ENCODE results near the gene PLSCR3. TPM values are rescaled to one million over a fixed set of nuclear protein-coding genes. Genes with fewer than 3 reads are reported as not detected.

PLSCR3 gene
- total RNA-seq, 1 donor from 2014 or later, result 9.0 TPM

DNA sequence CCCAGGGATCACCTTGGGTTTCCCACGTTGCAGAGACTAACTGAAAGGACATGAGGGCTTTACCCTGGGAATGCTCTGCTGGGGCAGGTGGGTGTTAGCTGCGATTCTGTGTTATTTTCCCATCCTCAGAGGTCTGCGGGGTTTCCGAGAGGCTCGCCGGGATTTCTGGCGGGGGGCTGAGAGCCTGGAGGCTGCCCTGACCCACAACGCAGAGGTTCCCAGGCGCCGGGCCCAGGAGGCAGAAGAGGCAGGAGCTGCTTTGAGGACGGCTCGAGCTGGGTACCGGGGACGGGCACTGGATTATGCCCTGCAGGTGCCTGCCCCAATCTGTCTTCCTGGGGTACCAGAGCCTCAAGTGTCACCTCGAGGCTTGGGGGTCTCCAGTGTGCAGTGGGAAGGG is 51.1 kb downstream of the PLSCR3 start:
- FAIRE-seq, result no peak
- peaks cover 1% of the 10 kb centered on the region for H3K27me3 ChIP-seq (ENCODE audit: control insufficient read depth, insufficient read depth, low read length)
- no peaks in the 10 kb centered on the region for H3K36me3 ChIP-seq (ENCODE audit: control insufficient read depth, insufficient read depth, low read length)
- TF ChIP-seq, protein P1, sequence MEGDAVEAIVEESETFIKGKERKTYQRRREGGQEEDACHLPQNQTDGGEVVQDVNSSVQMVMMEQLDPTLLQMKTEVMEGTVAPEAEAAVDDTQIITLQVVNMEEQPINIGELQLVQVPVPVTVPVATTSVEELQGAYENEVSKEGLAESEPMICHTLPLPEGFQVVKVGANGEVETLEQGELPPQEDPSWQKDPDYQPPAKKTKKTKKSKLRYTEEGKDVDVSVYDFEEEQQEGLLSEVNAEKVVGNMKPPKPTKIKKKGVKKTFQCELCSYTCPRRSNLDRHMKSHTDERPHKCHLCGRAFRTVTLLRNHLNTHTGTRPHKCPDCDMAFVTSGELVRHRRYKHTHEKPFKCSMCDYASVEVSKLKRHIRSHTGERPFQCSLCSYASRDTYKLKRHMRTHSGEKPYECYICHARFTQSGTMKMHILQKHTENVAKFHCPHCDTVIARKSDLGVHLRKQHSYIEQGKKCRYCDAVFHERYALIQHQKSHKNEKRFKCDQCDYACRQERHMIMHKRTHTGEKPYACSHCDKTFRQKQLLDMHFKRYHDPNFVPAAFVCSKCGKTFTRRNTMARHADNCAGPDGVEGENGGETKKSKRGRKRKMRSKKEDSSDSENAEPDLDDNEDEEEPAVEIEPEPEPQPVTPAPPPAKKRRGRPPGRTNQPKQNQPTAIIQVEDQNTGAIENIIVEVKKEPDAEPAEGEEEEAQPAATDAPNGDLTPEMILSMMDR (IDR thresholded peaks at IDR 0.05; ENCODE audit: insufficient read depth, low read length, severe bottlenecking), result no peak
- DNase-seq (ENCODE audit: low read depth), result no peak
- H3K4me3 ChIP-seq (ENCODE audit: low read depth, low read length), result no peak overlapping the region

DNA sequence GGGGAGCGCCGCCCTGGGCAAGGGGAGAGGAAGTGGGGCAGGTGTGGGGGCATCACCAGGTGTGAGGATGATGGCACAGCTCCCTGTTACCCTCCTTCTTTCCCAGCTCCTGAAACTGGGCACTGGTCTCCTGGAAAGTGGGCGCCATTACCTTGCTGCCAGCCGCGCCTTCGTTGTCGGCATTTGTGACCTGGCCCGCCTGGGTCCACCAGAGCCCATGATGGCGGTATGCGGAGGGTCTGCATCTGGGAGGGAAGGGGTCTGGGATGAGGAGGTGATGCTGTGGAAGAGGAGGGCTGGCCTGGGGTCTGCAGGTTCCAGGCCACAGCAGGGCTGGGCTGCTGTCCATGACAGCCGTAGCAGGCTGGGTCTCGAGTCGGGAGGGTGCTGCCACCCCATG is 52.5 kb downstream of the PLSCR3 start:
- DNase-seq (ENCODE audit: low read depth) (no peak), FAIRE-seq (no peak)

DNA sequence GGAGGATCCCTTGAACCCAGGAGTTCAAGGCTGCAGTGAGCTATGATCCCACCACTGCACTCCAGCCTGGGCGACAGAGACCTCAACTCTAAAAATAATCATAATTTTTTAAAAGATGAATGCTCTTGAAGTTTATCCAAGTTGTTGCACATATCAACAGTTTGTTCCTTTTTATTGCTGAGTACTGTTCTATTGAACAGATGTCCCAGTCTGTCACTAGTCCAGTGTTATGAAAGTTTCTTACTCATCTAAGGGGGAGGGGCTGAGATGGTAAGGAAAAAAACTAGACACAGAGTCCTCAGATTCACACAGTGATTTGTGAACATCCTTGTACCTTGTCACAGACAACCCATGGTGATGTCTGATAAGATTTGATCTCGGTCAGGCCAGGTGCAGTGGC is 54.1 kb downstream of the PLSCR3 start:
- peaks cover 1% of the 10 kb centered on the region for H3K27me3 ChIP-seq (ENCODE audit: control insufficient read depth, insufficient read depth, low read length)
- H3K4me3 ChIP-seq (ENCODE audit: low read depth, low read length), result no peak overlapping the region
- FAIRE-seq (no peak), DNase-seq (ENCODE audit: low read depth) (no peak)
- TF ChIP-seq, protein P1 (IDR thresholded peaks at IDR 0.05; ENCODE audit: insufficient read depth, low read length, severe bottlenecking), result no peak
- no peaks in the 10 kb centered on the region for H3K36me3 ChIP-seq (ENCODE audit: control insufficient read depth, insufficient read depth, low read length)

More for the DNA sequence above, 52.5 kb downstream of the PLSCR3 start:
- Histone ChIP-seq H3K4me3 (ENCODE audit: low read depth, low read length) (no peak overlapping the region), H3K27me3 (ENCODE audit: control insufficient read depth, insufficient read depth, low read length) (peaks cover 1% of the 10 kb centered on the region), H3K36me3 (ENCODE audit: control insufficient read depth, insufficient read depth, low read length) (no peaks in the 10 kb centered on the region)
- TF ChIP-seq, protein P1 (IDR thresholded peaks at IDR 0.05; ENCODE audit: insufficient read depth, low read length, severe bottlenecking), result no peak

Other genes starting within 250 kb of the PLSCR3 start
- under 0.01 and 0.38 TPM in 2 replicates for gene ASGR1, start 215.2 kb downstream of the PLSCR3 start, total RNA-seq
- 1.8 and 1.9 TPM in 2 replicates for gene DLG4, start 174.7 kb downstream of the PLSCR3 start, total RNA-seq
- gene ACADVL, start 174.6 kb downstream of the PLSCR3 start, total RNA-seq, result 216 and 277 TPM in 2 replicates
- 52.1 and 55.3 TPM in 2 replicates for gene DVL2, start 160.0 kb downstream of the PLSCR3 start, total RNA-seq
- gene PHF23, start 155.1 kb downstream of the PLSCR3 start, total RNA-seq, result 27.4 and 34.9 TPM in 2 replicates
- 50.8 and 64.3 TPM in 2 replicates for gene GABARAP, start 152.1 kb downstream of the PLSCR3 start, total RNA-seq
- 17.6 and 25.3 TPM in 2 replicates for gene CTDNEP1, start 142.8 kb downstream of the PLSCR3 start, total RNA-seq
- 16.5 and 20.0 TPM in 2 replicates for gene ELP5, start 142.3 kb downstream of the PLSCR3 start, total RNA-seq
- gene CLDN7, start 132.0 kb downstream of the PLSCR3 start, total RNA-seq, result 546 and 850 TPM in 2 replicates
- under 0.01 and 0.13 TPM in 2 replicates for gene SLC2A4, start 112.8 kb downstream of the PLSCR3 start, total RNA-seq
- gene YBX2, start 99.9 kb downstream of the PLSCR3 start, total RNA-seq, result 0.26 and 1.0 TPM in 2 replicates
- gene EIF5A, start 86.9 kb downstream of the PLSCR3 start, total RNA-seq, result 653 and 709 TPM in 2 replicates
- 22.4 and 35.7 TPM in 2 replicates for gene GPS2, start 79.2 kb downstream of the PLSCR3 start, total RNA-seq
- 14.7 and 17.7 TPM in 2 replicates for gene NEURL4, start 65.2 kb downstream of the PLSCR3 start, total RNA-seq
- 0.26 and 4.2 TPM in 2 replicates for gene ACAP1, start 58.0 kb downstream of the PLSCR3 start, total RNA-seq
- gene KCTD11, start 42.4 kb downstream of the PLSCR3 start, total RNA-seq, result 24.2 and 26.6 TPM in 2 replicates
- gene TMEM95, start 39.4 kb downstream of the PLSCR3 start, total RNA-seq, result not detected in 2 replicates
- gene TNK1, start 13.4 kb downstream of the PLSCR3 start, total RNA-seq, result 7.4 and 11.8 TPM in 2 replicates
- 40.3 and 67.7 TPM in 2 replicates for gene TMEM256, start 9.6 kb upstream of the PLSCR3 start, total RNA-seq
- 0.79 and 1.2 TPM in 2 replicates for gene NLGN2, start 13.3 kb upstream of the PLSCR3 start, total RNA-seq
- gene SPEM1, start 25.8 kb upstream of the PLSCR3 start, total RNA-seq, result 0.13 TPM in 1 of 2 replicates, not detected in the other
- gene SPEM2, start 31.1 kb upstream of the PLSCR3 start, total RNA-seq, result not detected in 2 replicates
- not detected in 2 replicates for gene SPEM3, start 34.3 kb upstream of the PLSCR3 start, total RNA-seq
- 7.3 and 12.6 TPM in 2 replicates for gene TMEM102, start 40.9 kb upstream of the PLSCR3 start, total RNA-seq
- gene FGF11, start 45.0 kb upstream of the PLSCR3 start, total RNA-seq, result 12.4 and 28.3 TPM in 2 replicates
- gene CHRNB1, start 50.5 kb upstream of the PLSCR3 start, total RNA-seq, result 9.7 and 16.8 TPM in 2 replicates
- gene ZBTB4, start 85.1 kb upstream of the PLSCR3 start, total RNA-seq, result 8.7 and 9.2 TPM in 2 replicates
- not detected in 2 replicates for gene SLC35G6, start 86.9 kb upstream of the PLSCR3 start, total RNA-seq
- gene POLR2A, start 89.8 kb upstream of the PLSCR3 start, total RNA-seq, result 38.4 and 79.6 TPM in 2 replicates
- 0.53 and 1.0 TPM in 2 replicates for gene TNFSF12, start 154.5 kb upstream of the PLSCR3 start, total RNA-seq
- 2.6 and 3.7 TPM in 2 replicates for gene TNFSF13, start 164.2 kb upstream of the PLSCR3 start, total RNA-seq
- 94.7 and 129 TPM in 2 replicates for gene SENP3, start 167.4 kb upstream of the PLSCR3 start, total RNA-seq
- gene CD68, start 185.1 kb upstream of the PLSCR3 start, total RNA-seq, result 11.3 and 16.4 TPM in 2 replicates
- gene MPDU1, start 189.3 kb upstream of the PLSCR3 start, total RNA-seq, result 54.7 and 56.3 TPM in 2 replicates
- gene SOX15, start 195.6 kb upstream of the PLSCR3 start, total RNA-seq, result 23.4 and 41.7 TPM in 2 replicates
- 42.1 and 43.2 TPM in 2 replicates for gene FXR2, start 220.4 kb upstream of the PLSCR3 start, total RNA-seq
- gene SAT2, start 233.3 kb upstream of the PLSCR3 start, total RNA-seq, result 23.9 and 38.7 TPM in 2 replicates
- gene SHBG, start 235.6 kb upstream of the PLSCR3 start, total RNA-seq, result 0.38 TPM in 1 of 2 replicates, not detected in the other